ENCODE data around the gene PLTP.

DNA sequence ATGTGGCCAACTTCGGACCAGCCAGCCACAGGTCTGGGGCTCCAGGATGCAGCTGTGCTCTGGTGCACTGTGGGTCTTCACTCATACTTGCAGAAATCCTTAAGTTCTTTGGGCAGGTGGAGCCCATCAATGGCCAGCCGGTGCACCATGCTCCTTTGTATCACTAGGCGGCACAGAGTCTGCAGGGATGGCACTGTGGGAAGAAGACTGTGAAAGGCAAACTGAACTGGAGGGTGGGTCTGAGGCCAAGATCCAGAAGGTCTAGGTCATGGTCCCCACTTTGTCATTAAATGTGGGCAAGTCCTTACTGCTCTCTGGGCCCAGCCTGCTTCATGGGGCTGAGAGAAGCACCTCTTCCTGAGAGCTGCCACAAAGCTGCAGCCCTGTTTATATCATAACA lies 23.3 kb downstream of the PLTP start:
- TF ChIP-seq, protein P1, sequence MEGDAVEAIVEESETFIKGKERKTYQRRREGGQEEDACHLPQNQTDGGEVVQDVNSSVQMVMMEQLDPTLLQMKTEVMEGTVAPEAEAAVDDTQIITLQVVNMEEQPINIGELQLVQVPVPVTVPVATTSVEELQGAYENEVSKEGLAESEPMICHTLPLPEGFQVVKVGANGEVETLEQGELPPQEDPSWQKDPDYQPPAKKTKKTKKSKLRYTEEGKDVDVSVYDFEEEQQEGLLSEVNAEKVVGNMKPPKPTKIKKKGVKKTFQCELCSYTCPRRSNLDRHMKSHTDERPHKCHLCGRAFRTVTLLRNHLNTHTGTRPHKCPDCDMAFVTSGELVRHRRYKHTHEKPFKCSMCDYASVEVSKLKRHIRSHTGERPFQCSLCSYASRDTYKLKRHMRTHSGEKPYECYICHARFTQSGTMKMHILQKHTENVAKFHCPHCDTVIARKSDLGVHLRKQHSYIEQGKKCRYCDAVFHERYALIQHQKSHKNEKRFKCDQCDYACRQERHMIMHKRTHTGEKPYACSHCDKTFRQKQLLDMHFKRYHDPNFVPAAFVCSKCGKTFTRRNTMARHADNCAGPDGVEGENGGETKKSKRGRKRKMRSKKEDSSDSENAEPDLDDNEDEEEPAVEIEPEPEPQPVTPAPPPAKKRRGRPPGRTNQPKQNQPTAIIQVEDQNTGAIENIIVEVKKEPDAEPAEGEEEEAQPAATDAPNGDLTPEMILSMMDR (IDR thresholded peaks at IDR 0.05): no peak
- TF ChIP-seq TCF7L2 (IDR thresholded peaks at IDR 0.05; ENCODE audit: low read depth, low read length) (no peak), POLR2AphosphoS5 (IDR thresholded peaks at IDR 0.05; ENCODE audit: low read depth, low read length) (no peak), SIN3A (IDR thresholded peaks at IDR 0.05; ENCODE audit: borderline replicate concordance, insufficient read depth, low read depth, low read length) (no peak)

All from Panc1 (cell line).